Left ventricle myocardium inferior (tissue), 1 donor: ENCODE measurements around the gene PLEKHA4. TPM values are rescaled to one million over a fixed set of nuclear protein-coding genes. Genes with fewer than 3 reads are reported as not detected.
"Not testable (repeated sequence)": the region's sequence is repeated elsewhere in the genome, so short reads cannot be mapped to it uniquely, and the experiment has no call there.

Experiments used
- DNase-seq: peaks from one replicate; pipeline ENCODE4 v3.0.0-alpha.2; 2020
- H3K27ac ChIP-seq: fragments of 200-600 bp; replicated peaks from 2 replicates; pipeline ENCODE4 v1.8.0; 2021
- H3K27me3 ChIP-seq: fragments of 200-600 bp; 2 replicates; pipeline ENCODE4 v1.8.0; 2021; ENCODE audit warnings: low read depth
- H3K36me3 ChIP-seq: fragments of 200-600 bp; 2 replicates; pipeline ENCODE4 v1.8.0; 2021
- H3K4me1 ChIP-seq: fragments of 200-600 bp; 2 replicates; pipeline ENCODE4 v1.8.0; 2021
- H3K4me3 ChIP-seq: fragments of 200-600 bp; 2 replicates; pipeline ENCODE4 v1.8.0; 2021; ENCODE audit warnings: mild to moderate bottlenecking, moderate library complexity
- H3K9me3 ChIP-seq: fragments of 200-600 bp; replicated peaks from 2 replicates; pipeline ENCODE4 v1.8.0; 2021
- intact Hi-C: fragments of 100-400 bp; cut with micrococcal nuclease; formaldehyde crosslinking; loops from one replicate; pipeline ENCODE4 v1.11.0; 2022
- total RNA-seq: library from RNA; stranded (reverse); fragmentation: NEBNext Ultra II Directional; extraction: Animal tissue kit (Norgen Biotek cat#: 25700); gene quantifications from one replicate; pipeline ENCODE4 v1.2.1, GENCODE V29; 2021
- TF ChIP-seq, protein P1 (sequence below): fragments of 200-600 bp; IDR thresholded peaks from 2 replicates; pipeline ENCODE4 v1.8.0; 2021; ENCODE audit warnings: antibody characterized with exemption, mild to moderate bottlenecking, borderline replicate concordance
- donor health status: DM: no; HTN: yes; CAD: no; lungs with severe emphysema.

Gene PLEKHA4
- total RNA-seq, 1 donor from 2014 or later = 24.7 TPM

DNA sequence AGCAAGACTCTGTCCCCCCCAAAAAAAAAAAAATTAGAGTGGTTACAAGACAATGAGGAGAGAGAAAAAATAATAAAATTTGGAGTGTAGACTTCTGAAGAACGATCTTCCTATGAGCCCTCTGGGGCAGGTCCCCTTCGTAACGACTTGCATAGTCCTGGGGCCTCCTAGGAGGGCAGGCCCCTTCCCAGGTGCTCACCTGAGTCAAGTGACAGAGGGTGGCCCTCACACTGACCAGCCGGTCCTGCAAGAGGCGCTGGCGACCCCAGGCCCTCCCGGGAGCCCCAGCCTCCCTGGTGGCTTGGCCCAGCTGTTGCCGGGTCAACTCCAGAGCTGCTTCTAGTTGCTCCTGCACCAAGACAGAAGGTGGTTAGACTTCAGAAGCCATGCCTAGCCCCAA lies 14.9 kb downstream of the PLEKHA4 start:
- Histone ChIP-seq H3K4me1 (peaks cover 5% of the 10 kb centered on the region), H3K27me3 (no peaks in the 10 kb centered on the region), H3K27ac (no peak overlapping the region), H3K9me3 (no peaks in the 10 kb centered on the region), H3K36me3 (no peaks in the 10 kb centered on the region), H3K4me3 (no peak overlapping the region)
- no peak for DNase-seq
- intact Hi-C loops = no loop called here
- TF ChIP-seq, protein P1, sequence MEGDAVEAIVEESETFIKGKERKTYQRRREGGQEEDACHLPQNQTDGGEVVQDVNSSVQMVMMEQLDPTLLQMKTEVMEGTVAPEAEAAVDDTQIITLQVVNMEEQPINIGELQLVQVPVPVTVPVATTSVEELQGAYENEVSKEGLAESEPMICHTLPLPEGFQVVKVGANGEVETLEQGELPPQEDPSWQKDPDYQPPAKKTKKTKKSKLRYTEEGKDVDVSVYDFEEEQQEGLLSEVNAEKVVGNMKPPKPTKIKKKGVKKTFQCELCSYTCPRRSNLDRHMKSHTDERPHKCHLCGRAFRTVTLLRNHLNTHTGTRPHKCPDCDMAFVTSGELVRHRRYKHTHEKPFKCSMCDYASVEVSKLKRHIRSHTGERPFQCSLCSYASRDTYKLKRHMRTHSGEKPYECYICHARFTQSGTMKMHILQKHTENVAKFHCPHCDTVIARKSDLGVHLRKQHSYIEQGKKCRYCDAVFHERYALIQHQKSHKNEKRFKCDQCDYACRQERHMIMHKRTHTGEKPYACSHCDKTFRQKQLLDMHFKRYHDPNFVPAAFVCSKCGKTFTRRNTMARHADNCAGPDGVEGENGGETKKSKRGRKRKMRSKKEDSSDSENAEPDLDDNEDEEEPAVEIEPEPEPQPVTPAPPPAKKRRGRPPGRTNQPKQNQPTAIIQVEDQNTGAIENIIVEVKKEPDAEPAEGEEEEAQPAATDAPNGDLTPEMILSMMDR = no peak

DNA sequence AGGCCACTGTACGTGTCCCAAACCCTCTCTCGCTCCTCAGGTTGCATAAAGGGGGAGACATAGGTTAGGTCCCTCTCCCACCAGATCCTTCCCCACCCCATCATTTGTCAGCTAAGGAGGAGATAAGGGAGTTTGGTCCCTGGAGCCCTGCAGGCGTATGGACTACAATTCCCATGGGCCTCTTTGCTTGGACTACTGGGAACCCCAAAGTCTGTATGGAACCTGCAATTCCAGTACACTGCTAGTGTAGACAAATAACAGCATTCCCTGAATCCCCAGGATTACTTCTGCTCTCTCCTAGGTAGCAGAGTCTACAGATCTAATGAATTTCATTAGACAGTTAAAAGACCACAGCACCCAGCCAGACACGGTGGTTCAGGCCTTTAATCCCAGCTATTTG lies 16.1 kb downstream of the PLEKHA4 start:
- intact Hi-C loops = no loop called here
- peaks cover 6% of the 10 kb centered on the region for H3K36me3 ChIP-seq
- DNase-seq = no peak
- no peak overlapping the region for H3K4me3 ChIP-seq
- no peaks in the 10 kb centered on the region for H3K9me3 ChIP-seq
- H3K27me3 ChIP-seq = no peaks in the 10 kb centered on the region
- no peak overlapping the region for H3K27ac ChIP-seq
- no peaks in the 10 kb centered on the region for H3K4me1 ChIP-seq
- TF ChIP-seq, protein P1 = no peak

DNA sequence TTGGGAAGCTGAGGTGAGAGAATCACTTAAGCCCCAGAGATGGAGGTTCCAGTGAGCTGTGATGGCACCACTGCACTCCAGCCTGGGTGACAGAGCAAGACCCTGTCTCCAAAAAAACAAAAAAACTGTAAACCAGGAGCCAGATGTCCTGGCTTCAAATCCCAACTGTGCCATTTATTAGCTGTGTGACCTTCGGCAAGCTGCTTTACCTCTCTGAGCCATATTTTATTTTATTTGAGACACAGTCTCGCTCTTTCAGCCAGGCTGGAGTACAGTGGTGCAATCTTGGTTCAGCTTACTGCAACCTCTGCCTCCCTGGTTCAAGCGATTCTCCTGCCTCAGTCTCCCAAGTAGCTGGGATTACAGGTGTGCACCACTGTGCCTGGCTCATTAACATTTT lies 21.8 kb downstream of the PLEKHA4 start:
- H3K4me1 ChIP-seq, H3K4me3 ChIP-seq, H3K27me3 ChIP-seq, H3K9me3 ChIP-seq, intact Hi-C loops, DNase-seq, H3K27ac ChIP-seq: not testable (repeated sequence)
- peaks cover 15% of the 10 kb centered on the region for H3K36me3 ChIP-seq

DNA sequence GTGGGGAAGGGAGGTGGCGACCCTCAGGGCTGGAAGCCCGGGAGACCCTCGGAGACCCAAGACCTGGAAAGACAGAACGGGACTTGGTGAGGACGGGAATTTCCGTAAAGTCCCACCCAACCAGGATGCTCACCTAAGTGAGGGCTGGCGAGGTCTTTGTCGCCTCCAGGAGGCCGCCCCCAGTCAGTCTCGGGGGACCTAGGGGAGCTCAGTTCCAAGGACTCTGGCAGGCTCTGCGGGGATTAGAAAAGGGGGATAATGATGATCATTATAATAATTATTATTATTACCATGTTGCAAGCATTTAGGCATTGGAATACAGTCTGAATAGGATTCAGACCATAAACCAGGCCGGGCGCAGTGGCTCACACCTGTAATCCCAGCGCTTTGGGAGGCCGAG lies 23.0 kb downstream of the PLEKHA4 start:
- H3K4me1 ChIP-seq = no peaks in the 10 kb centered on the region
- H3K9me3 ChIP-seq = no peaks in the 10 kb centered on the region
- H3K27ac ChIP-seq = no peak overlapping the region
- no peak overlapping the region for H3K4me3 ChIP-seq
- H3K36me3 ChIP-seq = peaks cover 15% of the 10 kb centered on the region
- TF ChIP-seq, protein P1 = no peak
- no peak for DNase-seq
- intact Hi-C loops = no loop called here
- no peaks in the 10 kb centered on the region for H3K27me3 ChIP-seq

DNA sequence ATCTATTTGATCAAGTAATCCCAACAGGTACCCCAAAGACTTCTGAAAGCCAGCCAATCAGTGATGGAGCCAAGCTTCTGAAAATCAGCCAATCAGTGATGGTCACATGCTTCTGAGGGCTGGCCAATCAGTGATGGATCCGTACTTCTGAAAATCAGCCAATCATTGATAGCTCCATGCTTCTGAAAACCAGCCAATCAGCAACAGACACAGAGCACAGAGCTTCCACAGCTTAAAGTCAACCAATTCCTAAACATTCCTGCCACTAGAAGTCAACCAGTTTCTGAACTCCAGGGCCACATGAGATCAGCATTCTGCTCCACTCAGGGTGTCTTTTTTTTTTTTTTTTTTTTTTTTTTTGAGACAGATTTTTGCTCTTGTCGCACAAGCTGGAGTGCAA lies 23.9 kb downstream of the PLEKHA4 start:
- no peak overlapping the region for H3K27ac ChIP-seq
- intact Hi-C loops = no loop called here
- DNase-seq = no peak
- TF ChIP-seq, protein P1 = no peak
- peaks cover 15% of the 10 kb centered on the region for H3K36me3 ChIP-seq
- H3K27me3 ChIP-seq = no peaks in the 10 kb centered on the region
- no peaks in the 10 kb centered on the region for H3K4me1 ChIP-seq
- H3K4me3 ChIP-seq = no peak overlapping the region
- no peaks in the 10 kb centered on the region for H3K9me3 ChIP-seq

DNA sequence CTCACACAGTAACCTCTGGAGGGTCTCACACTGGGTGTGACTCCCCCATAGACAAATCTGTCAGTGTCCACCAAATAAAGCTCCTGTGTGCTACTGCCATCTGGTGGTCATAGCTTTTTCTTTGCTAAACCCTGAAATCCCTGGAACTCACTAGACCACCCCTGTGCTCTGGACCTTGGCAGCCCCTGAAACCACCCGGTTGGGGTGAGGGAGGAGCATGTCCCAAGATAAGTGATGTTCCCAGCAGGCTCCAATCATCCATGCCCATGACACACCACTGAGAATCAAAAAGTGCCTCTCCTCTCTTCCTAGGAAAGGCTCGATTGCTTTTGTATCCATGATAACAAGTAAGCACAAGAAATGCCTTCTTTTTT lies 25.6 kb downstream of the PLEKHA4 start:
- no peak for DNase-seq
- peaks cover 14% of the 10 kb centered on the region for H3K36me3 ChIP-seq
- no peak overlapping the region for H3K4me3 ChIP-seq
- H3K9me3 ChIP-seq = no peaks in the 10 kb centered on the region
- intact Hi-C loops = no loop called here
- no peaks in the 10 kb centered on the region for H3K27me3 ChIP-seq
- H3K4me1 ChIP-seq = no peaks in the 10 kb centered on the region
- TF ChIP-seq, protein P1 = peak; percentile 87
- no peak overlapping the region for H3K27ac ChIP-seq
